ENCODE data around the gene HS3ST4.

The HS3ST4 gene

GRCh38 chr16:25895380-25895779 is 203.6 kb downstream of the HS3ST4 start:
- H3K4me1 ChIP-seq: peaks cover 7% of the 10 kb centered on the region
- no peak overlapping the region for H2AFZ ChIP-seq
- H3K36me3 ChIP-seq (ENCODE audit: control insufficient read depth, insufficient read depth, low read length): no peaks in the 10 kb centered on the region
- no peak overlapping the region for H3K9ac ChIP-seq
- no peak for TF ChIP-seq CTCF (IDR thresholded peaks at IDR 0.05)
- H3K27me3 ChIP-seq (ENCODE audit: control insufficient read depth, insufficient read depth, low read length): no peaks in the 10 kb centered on the region
- H3K4me3 ChIP-seq (ENCODE audit: low read depth, low read length): no peak overlapping the region
- H3K4me2 ChIP-seq (ENCODE audit: low read length): no peak overlapping the region
- no peaks in the 10 kb centered on the region for H3K9me3 ChIP-seq (ENCODE audit: control insufficient read depth, low read length)
- H3K79me2 ChIP-seq: peaks cover 2% of the 10 kb centered on the region
- peak overlapping the region; percentile 7 for H3K27ac ChIP-seq

- Histone ChIP-seq H3K27me3 (ENCODE audit: control insufficient read depth, insufficient read depth, low read length) (no peaks in the 10 kb centered on the region), H3K4me1 (peaks cover 7% of the 10 kb centered on the region), H3K27ac (no peak overlapping the region), H2AFZ (no peak overlapping the region), H3K36me3 (ENCODE audit: control insufficient read depth, insufficient read depth, low read length) (no peaks in the 10 kb centered on the region), H3K79me2 (peaks cover 2% of the 10 kb centered on the region), H3K9me3 (ENCODE audit: control insufficient read depth, low read length) (no peaks in the 10 kb centered on the region), H3K4me3 (ENCODE audit: low read depth, low read length) (no peak overlapping the region), H3K4me2 (ENCODE audit: low read length) (no peak overlapping the region), H3K9ac (no peak overlapping the region)
- no peak for TF ChIP-seq CTCF (IDR thresholded peaks at IDR 0.05)
Observed at GRCh38 chr16:25896411-25896810, 204.7 kb downstream of the HS3ST4 start.

- H3K9ac ChIP-seq: no peak overlapping the region
- H3K9me3 ChIP-seq (ENCODE audit: control insufficient read depth, low read length): no peaks in the 10 kb centered on the region
- no peak overlapping the region for H3K27ac ChIP-seq
- no peak for TF ChIP-seq CTCF (IDR thresholded peaks at IDR 0.05)
- H3K79me2 ChIP-seq: peaks cover 2% of the 10 kb centered on the region
- H3K27me3 ChIP-seq (ENCODE audit: control insufficient read depth, insufficient read depth, low read length): no peaks in the 10 kb centered on the region
- H3K36me3 ChIP-seq (ENCODE audit: control insufficient read depth, insufficient read depth, low read length): no peaks in the 10 kb centered on the region
- no peak overlapping the region for H3K4me3 ChIP-seq (ENCODE audit: low read depth, low read length)
- no peak overlapping the region for H2AFZ ChIP-seq
- H3K4me1 ChIP-seq: peaks cover 7% of the 10 kb centered on the region
- no peak overlapping the region for H3K4me2 ChIP-seq (ENCODE audit: low read length)
Observed at GRCh38 chr16:25897702-25898101, 205.9 kb downstream of the HS3ST4 start.

GRCh38 chr16:25905810-25906209 is 214.1 kb downstream of the HS3ST4 start:
- Histone ChIP-seq H3K4me1 (no peaks in the 10 kb centered on the region), H3K4me3 (ENCODE audit: low read depth, low read length) (no peak overlapping the region), H3K9me3 (ENCODE audit: control insufficient read depth, low read length) (no peaks in the 10 kb centered on the region), H3K4me2 (ENCODE audit: low read length) (no peak overlapping the region), H3K27ac (no peak overlapping the region), H3K79me2 (peaks cover 14% of the 10 kb centered on the region), H3K9ac (no peak overlapping the region), H3K36me3 (ENCODE audit: control insufficient read depth, insufficient read depth, low read length) (no peaks in the 10 kb centered on the region), H3K27me3 (ENCODE audit: control insufficient read depth, insufficient read depth, low read length) (no peaks in the 10 kb centered on the region), H2AFZ (no peak overlapping the region)
- TF ChIP-seq CTCF (IDR thresholded peaks at IDR 0.05): no peak

- Histone ChIP-seq H3K79me2 (peaks cover 14% of the 10 kb centered on the region), H3K27ac (no peak overlapping the region), H3K4me2 (ENCODE audit: low read length) (no peak overlapping the region), H2AFZ (no peak overlapping the region), H3K9me3 (ENCODE audit: control insufficient read depth, low read length) (no peaks in the 10 kb centered on the region), H3K27me3 (ENCODE audit: control insufficient read depth, insufficient read depth, low read length) (no peaks in the 10 kb centered on the region), H3K9ac (no peak overlapping the region), H3K36me3 (ENCODE audit: control insufficient read depth, insufficient read depth, low read length) (no peaks in the 10 kb centered on the region), H3K4me3 (ENCODE audit: low read depth, low read length) (no peak overlapping the region), H3K4me1 (peaks cover 9% of the 10 kb centered on the region)
- TF ChIP-seq CTCF (IDR thresholded peaks at IDR 0.05): no peak
Observed at GRCh38 chr16:25910971-25911370, 219.2 kb downstream of the HS3ST4 start.
